OCI-LY3 (cell line): ENCODE data around the gene TNFRSF1B.

Experiments used
- EZH2phosphoT487 ChIP-seq: fragments of 200-600 bp; shearing (Covaris generic); IDR thresholded peaks from 2 replicates; pipeline ENCODE4 v1.6.1; 2018; ENCODE audit warnings: antibody characterized with exemption, mixed run types, low read depth
- TF ChIP-seq, protein P1 (sequence below): fragments of 200-600, 300-600 bp; sonication (generic); IDR thresholded peaks from 2 replicates; pipeline ENCODE4 v1.5.1; 2014; ENCODE audit warnings: antibody characterized with exemption, low read length, low read depth

DNA sequence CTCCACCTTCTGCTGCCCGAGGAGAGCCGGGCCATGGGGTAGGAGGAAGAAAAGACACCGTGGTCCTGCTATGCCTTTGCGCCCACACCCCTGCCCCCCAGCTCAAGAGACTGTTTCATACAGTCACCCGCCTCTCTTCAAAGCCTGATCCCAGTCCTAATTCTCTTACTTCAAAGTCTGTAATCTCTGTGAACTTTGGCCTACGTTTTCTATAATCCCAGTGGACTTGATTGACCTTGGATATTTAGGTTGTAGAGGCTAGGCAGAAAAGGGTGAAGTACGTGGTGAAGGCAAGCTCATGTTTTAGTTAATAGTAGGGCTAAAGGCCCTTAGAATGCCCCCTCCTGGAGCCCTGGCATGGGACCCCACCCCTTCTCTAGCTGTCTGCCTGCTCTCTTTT, 91.5 kb downstream of the TNFRSF1B start:
- TF ChIP-seq, protein P1, sequence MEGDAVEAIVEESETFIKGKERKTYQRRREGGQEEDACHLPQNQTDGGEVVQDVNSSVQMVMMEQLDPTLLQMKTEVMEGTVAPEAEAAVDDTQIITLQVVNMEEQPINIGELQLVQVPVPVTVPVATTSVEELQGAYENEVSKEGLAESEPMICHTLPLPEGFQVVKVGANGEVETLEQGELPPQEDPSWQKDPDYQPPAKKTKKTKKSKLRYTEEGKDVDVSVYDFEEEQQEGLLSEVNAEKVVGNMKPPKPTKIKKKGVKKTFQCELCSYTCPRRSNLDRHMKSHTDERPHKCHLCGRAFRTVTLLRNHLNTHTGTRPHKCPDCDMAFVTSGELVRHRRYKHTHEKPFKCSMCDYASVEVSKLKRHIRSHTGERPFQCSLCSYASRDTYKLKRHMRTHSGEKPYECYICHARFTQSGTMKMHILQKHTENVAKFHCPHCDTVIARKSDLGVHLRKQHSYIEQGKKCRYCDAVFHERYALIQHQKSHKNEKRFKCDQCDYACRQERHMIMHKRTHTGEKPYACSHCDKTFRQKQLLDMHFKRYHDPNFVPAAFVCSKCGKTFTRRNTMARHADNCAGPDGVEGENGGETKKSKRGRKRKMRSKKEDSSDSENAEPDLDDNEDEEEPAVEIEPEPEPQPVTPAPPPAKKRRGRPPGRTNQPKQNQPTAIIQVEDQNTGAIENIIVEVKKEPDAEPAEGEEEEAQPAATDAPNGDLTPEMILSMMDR, result no peak
- TF ChIP-seq EZH2phosphoT487, result no peak
